H1 (cell line): ENCODE measurements around the gene ENAH.

Experiments
- CEBPB ChIP-seq: IDR thresholded peaks from 2 replicates; pipeline ENCODE4 v1.6.1; 2012; ENCODE audit warnings: low read depth, low read length
- EZH2 ChIP-seq: fragments of 200-600 bp; sonication (generic); IDR thresholded peaks from 2 replicates; pipeline ENCODE4 v1.7.1; 2012; ENCODE audit warnings: low read depth, mild to moderate bottlenecking, moderate library complexity, low read length, inconsistent platforms; ENCODE audit not compliant: severe bottlenecking
- HDAC6 ChIP-seq: IDR thresholded peaks from one replicate; pipeline ENCODE4 v1.7.1; 2012; ENCODE audit warnings: low read depth, mild to moderate bottlenecking, inconsistent platforms, low read length, moderate library complexity
- POLR2A ChIP-seq, 2 experiments: IDR thresholded peaks; 1 replicate in 1 of 2; 2 replicates in 1 of 2; pipeline ENCODE4 v1.6.1; 2011; ENCODE audit warnings: low read depth in 2 of 2, low read length in 2 of 2, mild to moderate bottlenecking in 2 of 2; ENCODE audit errors: control extremely low read depth in 1 of 2
- RXRA ChIP-seq: IDR thresholded peaks from 2 replicates; pipeline ENCODE4 v1.6.1; 2011; ENCODE audit warnings: low read depth, mild to moderate bottlenecking, low read length, moderate library complexity; ENCODE audit not compliant: insufficient read depth
- TAF1 ChIP-seq: IDR thresholded peaks from 2 replicates; pipeline ENCODE4 v1.6.1; 2011; ENCODE audit warnings: mild to moderate bottlenecking, low read depth, low read length
- TBP ChIP-seq: IDR thresholded peaks from 2 replicates; pipeline ENCODE4 v1.6.1; 2011; ENCODE audit warnings: low read depth, low read length, improper control_type of control experiment
- USF2 ChIP-seq: IDR thresholded peaks from 2 replicates; pipeline ENCODE4 v1.6.1; 2011; ENCODE audit warnings: low read length, improper control_type of control experiment
- ZNF274 ChIP-seq: IDR thresholded peaks from 2 replicates; pipeline ENCODE4 v1.7.0; 2012; ENCODE audit warnings: low read length, borderline replicate concordance; ENCODE audit errors: extremely low read depth
- TF ChIP-seq, protein P1 (sequence below), 3 experiments: IDR thresholded peaks; 1 replicate in 2 of 3; 2 replicates in 1 of 3; pipeline versions ENCODE4 v1.5.1 to v1.6.1; 2011; ENCODE audit warnings: low read length in 3 of 3, mild to moderate bottlenecking in 3 of 3, inconsistent platforms in 2 of 3, low read depth in 1 of 3, moderate library complexity in 1 of 3; ENCODE audit not compliant: insufficient read depth in 1 of 3; ENCODE audit errors: control extremely low read depth in 1 of 3
- TF ChIP-seq, protein P2 (sequence below): IDR thresholded peaks from 2 replicates; pipeline ENCODE4 v1.6.1; 2012; ENCODE audit warnings: inconsistent platforms

DNA sequence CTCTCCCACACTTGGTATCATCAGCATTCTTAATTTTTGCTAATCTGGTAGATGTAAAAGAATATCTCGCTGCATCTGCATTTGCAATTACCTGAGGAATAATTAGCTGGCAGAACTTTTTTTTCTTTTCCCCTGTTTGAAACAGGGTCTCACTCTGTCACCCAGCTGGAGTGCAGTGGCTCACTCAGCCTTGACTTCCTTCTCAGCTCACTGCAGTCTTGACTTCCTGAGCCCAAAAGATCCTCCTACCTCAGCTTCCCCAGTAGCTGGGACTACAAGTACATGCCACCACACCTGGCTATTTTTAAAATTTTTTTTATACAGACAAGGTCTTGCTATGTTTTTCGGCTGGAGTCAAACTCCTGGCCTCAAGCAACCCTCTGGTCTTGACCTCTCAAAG lies 35.4 kb upstream of the ENAH start:
- no peak for TF ChIP-seq USF2
- TF ChIP-seq, protein P1, sequence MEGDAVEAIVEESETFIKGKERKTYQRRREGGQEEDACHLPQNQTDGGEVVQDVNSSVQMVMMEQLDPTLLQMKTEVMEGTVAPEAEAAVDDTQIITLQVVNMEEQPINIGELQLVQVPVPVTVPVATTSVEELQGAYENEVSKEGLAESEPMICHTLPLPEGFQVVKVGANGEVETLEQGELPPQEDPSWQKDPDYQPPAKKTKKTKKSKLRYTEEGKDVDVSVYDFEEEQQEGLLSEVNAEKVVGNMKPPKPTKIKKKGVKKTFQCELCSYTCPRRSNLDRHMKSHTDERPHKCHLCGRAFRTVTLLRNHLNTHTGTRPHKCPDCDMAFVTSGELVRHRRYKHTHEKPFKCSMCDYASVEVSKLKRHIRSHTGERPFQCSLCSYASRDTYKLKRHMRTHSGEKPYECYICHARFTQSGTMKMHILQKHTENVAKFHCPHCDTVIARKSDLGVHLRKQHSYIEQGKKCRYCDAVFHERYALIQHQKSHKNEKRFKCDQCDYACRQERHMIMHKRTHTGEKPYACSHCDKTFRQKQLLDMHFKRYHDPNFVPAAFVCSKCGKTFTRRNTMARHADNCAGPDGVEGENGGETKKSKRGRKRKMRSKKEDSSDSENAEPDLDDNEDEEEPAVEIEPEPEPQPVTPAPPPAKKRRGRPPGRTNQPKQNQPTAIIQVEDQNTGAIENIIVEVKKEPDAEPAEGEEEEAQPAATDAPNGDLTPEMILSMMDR (IDR thresholded peaks at IDR 0.05; ENCODE audit: control extremely low read depth in 1 of 3, insufficient read depth in 1 of 3, low read depth in 1 of 3, low read length in 3 of 3), result no peak
- no peak for TF ChIP-seq POLR2A (IDR thresholded peaks at IDR 0.05; ENCODE audit: control extremely low read depth in 1 of 2, low read depth in 2 of 2, low read length in 2 of 2)
- no peak for TF ChIP-seq CEBPB
- no peak for TF ChIP-seq ZNF274
- no peak for TF ChIP-seq RXRA
- no peak for TF ChIP-seq TBP
- TF ChIP-seq HDAC6, result no peak
- TF ChIP-seq, protein P2, sequence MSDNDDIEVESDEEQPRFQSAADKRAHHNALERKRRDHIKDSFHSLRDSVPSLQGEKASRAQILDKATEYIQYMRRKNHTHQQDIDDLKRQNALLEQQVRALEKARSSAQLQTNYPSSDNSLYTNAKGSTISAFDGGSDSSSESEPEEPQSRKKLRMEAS, result no peak
- no peak for TF ChIP-seq EZH2
- TF ChIP-seq TAF1, result no peak
